PC-9 (cell line): ENCODE results near the gene SLC7A14. TPM values are rescaled to one million over a fixed set of nuclear protein-coding genes. Genes with fewer than 3 reads are reported as not detected.

Source experiments
- BruUV-seq: library from RNA; stranded (reverse); fragments of 400-500 nt; replicated peaks from 2 replicates; lab custom pipeline; 2021; lab: Mats Ljungman, UMichigan
- CTCF ChIA-PET: fragments of 300-600 bp; sonication (Branson Sonifier 250); formaldehyde crosslinking; loops from one replicate; lab custom pipeline; 2022; ENCODE audit warnings: antibody characterized with exemption; lab: Charles Lee
- POLR2A ChIA-PET: fragments of 300-600 bp; sonication (Branson Sonifier 250); formaldehyde crosslinking; loops from one replicate; lab custom pipeline; 2022; ENCODE audit warnings: antibody characterized with exemption; ENCODE audit not compliant: unreplicated experiment; lab: Charles Lee
- DNase-seq, 2 experiments: peaks; one replicate each; pipeline versions ENCODE4 v3.0.0 to v3.0.0-alpha.2; 2015 to 2022; ENCODE audit warnings: mixed read lengths in 1 of 2
- H2AFZ ChIP-seq: fragments of 200-600 bp; sonication (generic); 2 replicates; pipeline ENCODE4 v1.8.1; 2017; ENCODE audit warnings: antibody characterized with exemption
- H3F3A ChIP-seq: fragments of 200-600 bp; sonication (generic); 2 replicates; pipeline ENCODE4 v1.8.1; 2017; ENCODE audit warnings: antibody characterized with exemption, mild to moderate bottlenecking, low read depth; ENCODE audit not compliant: insufficient read depth
- H3K27ac ChIP-seq: fragments of 200-600 bp; sonication (generic); 2 replicates; pipeline ENCODE4 v1.6.1; 2016; ENCODE audit warnings: mixed run types
- H3K27me3 ChIP-seq: fragments of 200-600 bp; sonication (generic); 2 replicates; pipeline ENCODE4 v1.6.1; 2016; ENCODE audit warnings: low read depth, mixed run types; ENCODE audit not compliant: insufficient read depth
- H3K36me3 ChIP-seq: fragments of 200-600 bp; sonication (generic); 2 replicates; pipeline ENCODE4 v1.6.1; 2016; ENCODE audit warnings: low read depth, mixed run types
- H3K4me1 ChIP-seq: fragments of 200-600 bp; sonication (generic); replicated peaks from 2 replicates; pipeline ENCODE4 v1.6.1; 2016; ENCODE audit warnings: mixed run types; ENCODE audit not compliant: insufficient read depth
- H3K4me2 ChIP-seq: fragments of 200-600 bp; sonication (generic); 2 replicates; pipeline ENCODE4 v1.6.1; 2017; ENCODE audit warnings: mixed run types
- H3K4me3 ChIP-seq: fragments of 200-600 bp; sonication (generic); 2 replicates; pipeline ENCODE4 v1.6.1; 2016; ENCODE audit warnings: mixed run types
- H3K79me2 ChIP-seq: fragments of 200-600 bp; sonication (generic); 2 replicates; pipeline ENCODE4 v1.6.1; 2017; ENCODE audit warnings: low read depth, mixed run types
- H3K9me2 ChIP-seq: fragments of 200-600 bp; sonication (generic); 2 replicates; pipeline ENCODE4 v1.8.1; 2017; ENCODE audit warnings: mild to moderate bottlenecking; ENCODE audit not compliant: insufficient read depth
- H3K9me3 ChIP-seq: fragments of 200-600 bp; sonication (generic); 2 replicates; pipeline ENCODE4 v1.8.1; 2016; ENCODE audit warnings: low read depth; ENCODE audit not compliant: insufficient read depth
- H4K20me1 ChIP-seq: fragments of 200-600 bp; sonication (generic); 2 replicates; pipeline ENCODE4 v1.8.1; 2017; ENCODE audit not compliant: insufficient read depth
- EZH2 ChIP-seq: fragments of 200-600 bp; sonication (generic); IDR thresholded peaks from 2 replicates; pipeline ENCODE4 v1.8.0; 2017; ENCODE audit warnings: antibody characterized with exemption, low read depth
- intact Hi-C: fragments of 100-400 bp; cut with micrococcal nuclease; formaldehyde crosslinking; loops from one replicate; pipeline ENCODE4 v1.10.0; 2022; ENCODE audit not compliant: unreplicated experiment
- total RNA-seq: library from RNA; stranded (reverse); gene quantifications from 2 replicates; pipeline ENCODE4 v1.2.3, GENCODE V29; 2021
- TF ChIP-seq, protein P1 (sequence below): fragments of 200-600 bp; sonication (generic); conservative IDR thresholded peaks from 2 replicates; pipeline ENCODE4 v1.6.1; 2017; ENCODE audit warnings: mixed run types, antibody characterized with exemption, mild to moderate bottlenecking, moderate library complexity

Gene SLC7A14
- total RNA-seq, 1 experiment from 2014 or later: not detected

DNA sequence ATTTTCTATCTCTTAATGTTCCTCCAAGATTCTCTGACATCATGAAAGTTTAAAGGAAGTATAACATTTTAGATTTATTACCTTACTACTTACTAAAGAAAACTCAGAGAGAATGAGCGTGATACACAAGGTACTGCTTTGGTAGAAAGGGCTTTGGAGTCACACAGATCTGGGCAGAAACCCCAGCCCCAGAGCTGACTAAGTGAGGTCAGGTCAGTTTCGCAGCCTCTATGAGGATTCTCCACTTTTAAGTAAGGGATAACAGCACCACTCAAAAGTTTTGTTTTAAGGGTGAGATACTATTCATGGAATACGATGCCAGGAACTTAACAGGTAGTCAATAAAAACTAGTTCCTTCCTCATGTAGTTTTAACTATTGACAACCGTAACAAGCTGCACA lies 91.1 kb downstream of the SLC7A14 start:
- ChIA-PET POLR2A (no interaction called here), CTCF (no interaction called here)
- Histone ChIP-seq H3K27me3 (no peaks in the 10 kb centered on the region), H4K20me1 (no peaks in the 10 kb centered on the region), H3K4me3 (no peak overlapping the region), H2AFZ (no peak overlapping the region), H3K27ac (no peak overlapping the region), H3K4me2 (no peak overlapping the region), H3K79me2 (no peaks in the 10 kb centered on the region), H3K4me1 (no peaks in the 10 kb centered on the region), H3F3A (no peaks in the 10 kb centered on the region), H3K9me3 (peaks cover under 1% of the 10 kb centered on the region; the same call in 1 of the 2 replicates), H3K36me3 (no peaks in the 10 kb centered on the region), H3K9me2 (no peaks in the 10 kb centered on the region)
- intact Hi-C loops: no loop called here
- BruUV-seq: no TSS peak
- no peak for DNase-seq
- TF ChIP-seq, protein P1, sequence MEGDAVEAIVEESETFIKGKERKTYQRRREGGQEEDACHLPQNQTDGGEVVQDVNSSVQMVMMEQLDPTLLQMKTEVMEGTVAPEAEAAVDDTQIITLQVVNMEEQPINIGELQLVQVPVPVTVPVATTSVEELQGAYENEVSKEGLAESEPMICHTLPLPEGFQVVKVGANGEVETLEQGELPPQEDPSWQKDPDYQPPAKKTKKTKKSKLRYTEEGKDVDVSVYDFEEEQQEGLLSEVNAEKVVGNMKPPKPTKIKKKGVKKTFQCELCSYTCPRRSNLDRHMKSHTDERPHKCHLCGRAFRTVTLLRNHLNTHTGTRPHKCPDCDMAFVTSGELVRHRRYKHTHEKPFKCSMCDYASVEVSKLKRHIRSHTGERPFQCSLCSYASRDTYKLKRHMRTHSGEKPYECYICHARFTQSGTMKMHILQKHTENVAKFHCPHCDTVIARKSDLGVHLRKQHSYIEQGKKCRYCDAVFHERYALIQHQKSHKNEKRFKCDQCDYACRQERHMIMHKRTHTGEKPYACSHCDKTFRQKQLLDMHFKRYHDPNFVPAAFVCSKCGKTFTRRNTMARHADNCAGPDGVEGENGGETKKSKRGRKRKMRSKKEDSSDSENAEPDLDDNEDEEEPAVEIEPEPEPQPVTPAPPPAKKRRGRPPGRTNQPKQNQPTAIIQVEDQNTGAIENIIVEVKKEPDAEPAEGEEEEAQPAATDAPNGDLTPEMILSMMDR: no peak
- no peak for TF ChIP-seq EZH2

DNA sequence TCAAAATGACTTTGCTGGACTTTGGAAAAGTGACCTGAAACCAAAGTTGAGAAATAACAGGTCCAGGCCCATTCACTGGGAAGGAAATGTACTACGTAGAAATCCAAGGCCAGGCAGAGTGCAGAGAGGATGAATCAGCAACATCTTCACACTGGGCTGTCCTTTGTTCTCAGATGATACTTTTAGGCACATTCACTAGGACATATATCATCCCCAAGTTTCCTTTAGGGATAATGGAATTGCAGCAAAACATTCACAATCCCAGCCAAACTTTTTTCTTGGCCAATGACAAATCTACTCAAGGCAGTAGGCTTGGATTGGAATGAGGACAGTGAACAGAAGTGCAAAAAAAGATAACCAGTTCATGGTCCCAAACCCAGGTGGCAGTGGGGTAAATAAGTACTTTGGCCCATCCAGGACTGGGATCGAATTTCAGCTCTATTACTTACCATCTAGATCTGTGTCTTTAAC lies 92.1 kb downstream of the SLC7A14 start:
- ChIA-PET CTCF (interaction anchor here (0.6 kb wide), 1 partner anchor 347 kb away, joined by 4 read pairs; no protein-coding TSS in a partner anchor), POLR2A (no interaction called here)
- no peak overlapping the region for H3K27ac ChIP-seq
- no peak overlapping the region for H3K4me3 ChIP-seq
- H3K27me3 ChIP-seq: no peaks in the 10 kb centered on the region
- peaks cover 8% of the 10 kb centered on the region; the same call in 1 of the 2 replicates for H3F3A ChIP-seq
- H2AFZ ChIP-seq: no peak overlapping the region
- no peaks in the 10 kb centered on the region for H3K36me3 ChIP-seq
- TF ChIP-seq, protein P1: no peak
- H3K4me2 ChIP-seq: no peak overlapping the region
- no peaks in the 10 kb centered on the region for H3K79me2 ChIP-seq
- H3K4me1 ChIP-seq: peaks cover 9% of the 10 kb centered on the region; the same call in 1 of the 2 replicates
- intact Hi-C loops: no loop called here
- no TSS peak for BruUV-seq
- no peak for DNase-seq
- no peaks in the 10 kb centered on the region for H4K20me1 ChIP-seq
- no peaks in the 10 kb centered on the region for H3K9me2 ChIP-seq
- peaks cover 7% of the 10 kb centered on the region; the same call in 1 of the 2 replicates for H3K9me3 ChIP-seq

DNA sequence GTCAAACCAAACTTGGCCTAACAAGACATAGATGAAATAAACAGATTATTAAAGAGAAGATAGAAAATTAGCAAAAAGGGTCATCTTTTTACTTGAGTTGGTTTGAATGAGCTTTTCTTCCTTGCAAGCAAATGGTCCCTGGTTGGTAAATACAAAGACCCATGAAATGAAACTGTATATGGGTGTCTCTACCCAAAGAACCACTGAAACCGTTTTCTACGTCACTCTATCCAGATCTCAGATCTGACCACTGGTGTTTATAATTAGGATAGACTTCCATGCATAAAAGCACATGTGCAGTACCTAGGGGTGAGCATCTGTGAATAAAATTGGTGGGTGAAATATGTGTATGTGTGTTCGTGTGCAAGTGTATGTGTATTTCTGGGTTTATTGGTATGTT lies 94.0 kb downstream of the SLC7A14 start:
- Histone ChIP-seq H3K79me2 (no peaks in the 10 kb centered on the region), H3K4me1 (peaks cover 18% of the 10 kb centered on the region), H3K36me3 (no peaks in the 10 kb centered on the region), H3F3A (peaks cover 15% of the 10 kb centered on the region; the same call in 1 of the 2 replicates), H3K9me3 (peaks cover 7% of the 10 kb centered on the region; the same call in 1 of the 2 replicates), H3K27ac (no peak overlapping the region), H3K4me2 (no peak overlapping the region), H3K27me3 (no peaks in the 10 kb centered on the region), H2AFZ (no peak overlapping the region), H3K9me2 (no peaks in the 10 kb centered on the region), H4K20me1 (no peaks in the 10 kb centered on the region), H3K4me3 (no peak overlapping the region)
- ChIA-PET POLR2A (no interaction called here), CTCF (no interaction called here)
- DNase-seq: no peak
- TF ChIP-seq, protein P1: no peak
- no peak for TF ChIP-seq EZH2
- intact Hi-C loops: no loop called here
- no TSS peak for BruUV-seq
